ENCODE measurements around the gene MTPN. TPM values are rescaled to one million over a fixed set of nuclear protein-coding genes. Genes with fewer than 3 reads are reported as not detected.

Gene MTPN
- total RNA-seq, 3 donors from 2014 or later: 66.5 to 97.0 (median 85.5) TPM

GRCh38 chr7:135924302-135924701, 52.9 kb downstream of the MTPN start:
- H3K36me3 ChIP-seq: no peaks in the 10 kb centered on the region
- H3K4me1 ChIP-seq: no peaks in the 10 kb centered on the region
- H3K4me3 ChIP-seq: no peak overlapping the region
- TF ChIP-seq CTCF (IDR thresholded peaks at IDR 0.05) (no peak), POLR2AphosphoS5 (IDR thresholded peaks at IDR 0.05) (no peak), POLR2A (IDR thresholded peaks at IDR 0.05) (no peak)
- H3K27me3 ChIP-seq: no peaks in the 10 kb centered on the region
- H3K9me3 ChIP-seq: no peaks in the 10 kb centered on the region
- no peak for DNase-seq (ENCODE audit: low spot score in 2 of 2)
- intact Hi-C loops (cut with DNase I; ENCODE audit: low total_unique reads): no loop called here
- H3K27ac ChIP-seq: no peak overlapping the region

GRCh38 chr7:135922263-135922662, 54.9 kb downstream of the MTPN start:
- TF ChIP-seq POLR2AphosphoS5 (IDR thresholded peaks at IDR 0.05): no peak
- TF ChIP-seq POLR2A (IDR thresholded peaks at IDR 0.05): no peak
- no peak for TF ChIP-seq CTCF (IDR thresholded peaks at IDR 0.05)
- Histone ChIP-seq H3K27ac (no peak overlapping the region), H3K4me1 (no peaks in the 10 kb centered on the region), H3K27me3 (no peaks in the 10 kb centered on the region), H3K9me3 (no peaks in the 10 kb centered on the region), H3K4me3 (no peak overlapping the region), H3K36me3 (no peaks in the 10 kb centered on the region)
- intact Hi-C loops (cut with DNase I; ENCODE audit: low total_unique reads): no loop called here
- DNase-seq (ENCODE audit: low spot score in 2 of 2): no peak

- H3K4me1 ChIP-seq: no peaks in the 10 kb centered on the region
- no peak for DNase-seq (ENCODE audit: low spot score in 2 of 2)
- intact Hi-C loops (cut with DNase I; ENCODE audit: low total_unique reads): no loop called here
- TF ChIP-seq POLR2A (IDR thresholded peaks at IDR 0.05): no peak
- TF ChIP-seq POLR2AphosphoS5 (IDR thresholded peaks at IDR 0.05): no peak
- TF ChIP-seq CTCF (IDR thresholded peaks at IDR 0.05): no peak
- H3K9me3 ChIP-seq: no peaks in the 10 kb centered on the region
- no peaks in the 10 kb centered on the region for H3K27me3 ChIP-seq
- H3K27ac ChIP-seq: no peak overlapping the region
- no peaks in the 10 kb centered on the region for H3K36me3 ChIP-seq
- no peak overlapping the region for H3K4me3 ChIP-seq
Measured at GRCh38 chr7:135920478-135920877, 56.7 kb downstream of the MTPN start.

- TF ChIP-seq POLR2A (IDR thresholded peaks at IDR 0.05): no peak
- TF ChIP-seq CTCF (IDR thresholded peaks at IDR 0.05): no peak
- TF ChIP-seq POLR2AphosphoS5 (IDR thresholded peaks at IDR 0.05): no peak
- H3K36me3 ChIP-seq: no peaks in the 10 kb centered on the region
- H3K27me3 ChIP-seq: no peaks in the 10 kb centered on the region
- DNase-seq (ENCODE audit: low spot score in 2 of 2): no peak
- no peaks in the 10 kb centered on the region for H3K4me1 ChIP-seq
- H3K27ac ChIP-seq: no peak overlapping the region
- no peaks in the 10 kb centered on the region for H3K9me3 ChIP-seq
- no peak overlapping the region for H3K4me3 ChIP-seq
- intact Hi-C loops (cut with DNase I; ENCODE audit: low total_unique reads): no loop called here
Measured at GRCh38 chr7:135919071-135919841, 57.9 kb downstream of the MTPN start.

- no peaks in the 10 kb centered on the region for H3K4me1 ChIP-seq
- DNase-seq (ENCODE audit: low spot score in 2 of 2): no peak
- intact Hi-C loops (cut with DNase I; ENCODE audit: low total_unique reads): no loop called here
- no peak for TF ChIP-seq POLR2A (IDR thresholded peaks at IDR 0.05)
- TF ChIP-seq CTCF (IDR thresholded peaks at IDR 0.05): no peak
- TF ChIP-seq POLR2AphosphoS5 (IDR thresholded peaks at IDR 0.05): no peak
- no peaks in the 10 kb centered on the region for H3K9me3 ChIP-seq
- H3K27ac ChIP-seq: peak overlapping the region in 1 of 2 donors; percentile 55
- H3K36me3 ChIP-seq: no peaks in the 10 kb centered on the region
- H3K27me3 ChIP-seq: no peaks in the 10 kb centered on the region
- no peak overlapping the region for H3K4me3 ChIP-seq
Measured at GRCh38 chr7:135918134-135918533, 59.0 kb downstream of the MTPN start.

Measured in breast epithelium (tissue), 4 donors.